Islet of Langerhans (tissue), 1 donor: ENCODE measurements around the gene CD63.
"Not testable (repeated sequence)": the region's sequence is repeated elsewhere in the genome, so short reads cannot be mapped to it uniquely, and the experiment has no call there.

Source experiments
- FAIRE-seq: peaks from one replicate; lab custom pipeline; 2011; peaks lifted over from hg19 to GRCh38; lab: Jason Lieb, UNC

CD63 gene, protein sequence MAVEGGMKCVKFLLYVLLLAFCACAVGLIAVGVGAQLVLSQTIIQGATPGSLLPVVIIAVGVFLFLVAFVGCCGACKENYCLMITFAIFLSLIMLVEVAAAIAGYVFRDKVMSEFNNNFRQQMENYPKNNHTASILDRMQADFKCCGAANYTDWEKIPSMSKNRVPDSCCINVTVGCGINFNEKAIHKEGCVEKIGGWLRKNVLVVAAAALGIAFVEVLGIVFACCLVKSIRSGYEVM

GRCh38 chr12:55728939-55729818 is at the start of gene CD63:
Gene CD63 (minus strand): TSS chr12:55729009. CDS start chr12:55728341, 668 bp downstream.
- FAIRE-seq = no peak

DNA sequence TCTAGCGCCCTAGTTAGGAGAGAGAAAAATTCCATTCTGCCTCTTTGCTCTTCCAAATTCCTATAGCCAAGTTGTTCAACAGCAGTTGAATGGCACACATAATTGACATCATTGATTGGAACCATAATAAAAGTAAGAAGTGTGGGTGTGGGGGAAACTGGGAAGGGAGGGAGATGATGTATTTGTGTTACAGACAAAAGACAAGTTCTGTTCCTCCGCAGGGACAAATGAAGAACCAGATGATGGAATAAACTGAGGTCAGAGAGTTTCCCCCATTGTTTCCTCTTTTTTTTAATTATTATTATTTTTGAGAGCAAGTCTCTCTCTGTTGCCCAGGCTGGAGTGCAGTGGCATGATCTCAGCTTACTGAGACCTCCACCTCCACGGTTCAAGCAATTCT is 49.0 kb upstream of the CD63 start:
- FAIRE-seq = no peak

DNA sequence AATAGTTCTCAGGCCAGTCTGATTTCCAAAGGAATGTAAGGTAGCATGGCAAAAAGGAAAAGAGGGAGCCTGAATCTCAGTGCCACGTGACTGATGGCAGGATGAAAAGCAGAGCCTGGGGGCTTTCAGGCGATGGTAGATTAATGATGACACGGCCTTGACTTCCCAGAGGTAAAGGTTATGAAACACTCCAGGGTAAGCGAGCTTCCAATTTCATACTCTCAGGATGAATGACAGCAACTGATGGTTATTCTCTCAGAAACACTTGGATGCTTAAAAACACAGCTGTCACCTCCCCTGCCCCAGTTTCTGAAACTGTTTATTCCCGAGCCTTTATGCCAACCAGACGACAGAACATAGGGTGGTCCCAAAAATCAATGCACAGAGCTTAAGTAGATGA is 42.9 kb upstream of the CD63 start:
- no peak for FAIRE-seq

DNA sequence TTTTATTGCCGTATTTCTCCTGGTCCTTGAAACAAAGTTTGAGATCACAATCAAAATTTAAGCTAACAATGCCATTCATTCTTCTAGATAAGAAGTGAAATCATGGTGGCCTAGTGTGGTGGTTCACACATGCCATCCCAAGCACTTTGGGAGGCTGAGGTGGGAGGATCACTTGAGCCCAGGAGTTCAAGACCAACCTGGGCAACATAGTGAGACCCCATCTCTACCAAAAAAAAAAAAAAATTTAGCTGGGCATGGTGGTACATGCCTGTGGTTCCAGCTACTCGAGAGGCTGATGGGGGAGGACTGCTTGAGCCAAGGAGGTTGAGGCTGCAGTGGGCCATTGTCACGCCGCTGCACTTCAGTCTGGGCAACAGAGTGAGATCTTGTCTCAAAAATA is 38.3 kb upstream of the CD63 start:
- FAIRE-seq = no peak

DNA sequence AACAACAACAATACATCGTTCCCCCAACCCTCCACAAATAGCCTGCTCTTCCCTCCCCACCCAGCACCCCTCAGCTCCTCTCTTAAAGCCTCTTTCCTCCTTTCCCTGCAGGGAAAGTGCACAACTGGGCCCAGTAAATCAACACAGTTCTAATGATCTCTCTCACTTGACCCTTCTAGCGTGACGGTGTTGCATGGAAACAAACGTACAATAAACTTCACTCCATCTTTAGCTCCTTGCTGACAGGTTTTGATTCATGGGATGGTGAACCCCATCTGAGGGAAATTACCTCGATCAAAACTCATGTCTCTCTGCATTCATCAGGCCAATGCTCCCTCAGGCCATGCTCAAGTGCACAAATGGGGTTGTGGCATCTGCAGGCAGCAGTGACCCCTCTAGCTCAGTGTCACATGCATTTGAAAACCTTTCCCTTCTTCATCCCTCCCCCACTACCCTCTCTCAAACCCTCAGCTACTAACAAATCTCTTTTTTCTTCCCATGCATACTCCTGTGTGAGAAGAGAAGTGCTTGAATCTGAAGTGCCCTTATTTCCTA is 37.0 kb upstream of the CD63 start:
- no peak for FAIRE-seq

- FAIRE-seq = no peak
Measured at GRCh38 chr12:55762646-55763045, 33.8 kb upstream of the CD63 start.

GRCh38 chr12:55760663-55761062 is 31.9 kb upstream of the CD63 start:
- FAIRE-seq = no peak

GRCh38 chr12:55758575-55758974 is 29.8 kb upstream of the CD63 start:
- not testable (repeated sequence) for FAIRE-seq

DNA sequence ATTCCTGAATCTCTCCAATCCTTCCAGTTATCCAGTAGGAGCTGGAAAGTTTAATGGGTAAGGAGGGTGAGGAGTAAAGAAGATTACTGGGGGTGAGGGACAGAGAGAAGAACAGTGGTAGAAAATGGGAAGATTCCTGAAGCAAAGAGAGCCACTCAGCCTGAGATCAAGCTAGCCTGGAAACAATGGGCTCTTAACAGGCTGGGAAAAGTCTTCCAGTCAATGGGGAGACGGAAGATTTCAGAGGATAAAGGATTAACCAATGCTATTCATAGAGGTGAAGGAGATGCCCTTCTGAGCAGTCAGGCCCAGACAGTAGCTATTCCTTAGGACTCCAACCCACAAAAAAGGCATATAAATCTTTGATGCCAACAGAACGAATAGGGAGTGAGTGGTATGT is 28.9 kb upstream of the CD63 start:
- FAIRE-seq = no peak

GRCh38 chr12:55755246-55755645 is 26.4 kb upstream of the CD63 start:
- FAIRE-seq = no peak

- FAIRE-seq = no peak
Measured at GRCh38 chr12:55748230-55748993, 19.6 kb upstream of the CD63 start.

DNA sequence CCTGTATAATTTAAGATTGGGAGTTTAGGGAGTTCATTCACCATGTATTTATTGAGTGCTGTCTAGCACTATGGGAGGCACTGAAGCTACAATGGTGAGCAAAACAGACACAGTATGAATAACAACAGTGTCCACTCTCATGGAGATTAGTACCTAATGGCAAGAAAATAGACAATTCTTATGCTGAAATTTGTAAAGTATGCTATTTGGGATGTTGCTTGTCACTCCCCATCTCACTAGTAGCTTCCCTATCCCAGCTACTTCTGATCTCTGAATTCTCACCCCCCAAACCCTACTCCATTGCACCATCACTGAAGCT is 18.1 kb upstream of the CD63 start:
- no peak for FAIRE-seq

GRCh38 chr12:55746174-55746912 is 17.5 kb upstream of the CD63 start:
- no peak for FAIRE-seq

DNA sequence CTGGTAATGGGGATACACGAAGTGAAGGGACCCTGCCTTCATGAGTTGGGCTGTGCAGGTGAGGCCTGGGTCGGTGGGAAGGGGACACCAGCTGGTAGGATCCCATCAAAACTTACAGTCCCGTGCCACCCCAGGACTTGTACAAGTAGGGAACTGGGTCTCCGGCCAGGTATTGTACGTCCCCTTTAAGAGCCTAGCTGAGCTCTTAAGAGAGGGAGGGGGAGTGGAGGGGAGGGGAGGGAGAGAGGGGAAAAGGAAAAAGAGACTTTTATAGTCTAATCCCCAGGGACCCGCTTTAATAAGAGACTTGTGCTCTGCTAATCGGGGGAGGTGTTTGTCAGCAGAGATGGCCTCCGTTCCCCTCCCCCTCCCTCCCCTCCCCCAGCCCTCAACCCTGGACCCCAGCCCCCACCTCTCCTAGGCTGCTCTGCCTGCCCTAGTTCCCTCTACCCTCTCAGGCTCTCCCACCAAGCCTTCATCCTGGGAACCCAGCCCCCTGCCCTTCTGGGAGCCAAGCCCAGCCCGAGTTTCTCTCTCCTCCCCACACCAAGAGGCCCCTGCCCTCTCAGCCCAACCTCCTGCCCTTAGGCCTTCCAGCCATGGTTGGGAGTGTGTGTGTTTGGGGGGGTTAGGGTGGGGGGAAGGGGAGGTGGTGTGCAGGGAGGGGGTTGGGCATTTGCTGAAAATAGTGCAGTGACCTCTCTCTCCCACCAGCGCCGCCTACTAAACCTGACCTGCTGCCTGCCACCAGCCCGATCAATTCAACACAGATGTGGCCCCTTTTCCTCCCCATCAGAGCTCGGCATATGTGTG is 16.8 kb upstream of the CD63 start:
- FAIRE-seq = no peak

DNA sequence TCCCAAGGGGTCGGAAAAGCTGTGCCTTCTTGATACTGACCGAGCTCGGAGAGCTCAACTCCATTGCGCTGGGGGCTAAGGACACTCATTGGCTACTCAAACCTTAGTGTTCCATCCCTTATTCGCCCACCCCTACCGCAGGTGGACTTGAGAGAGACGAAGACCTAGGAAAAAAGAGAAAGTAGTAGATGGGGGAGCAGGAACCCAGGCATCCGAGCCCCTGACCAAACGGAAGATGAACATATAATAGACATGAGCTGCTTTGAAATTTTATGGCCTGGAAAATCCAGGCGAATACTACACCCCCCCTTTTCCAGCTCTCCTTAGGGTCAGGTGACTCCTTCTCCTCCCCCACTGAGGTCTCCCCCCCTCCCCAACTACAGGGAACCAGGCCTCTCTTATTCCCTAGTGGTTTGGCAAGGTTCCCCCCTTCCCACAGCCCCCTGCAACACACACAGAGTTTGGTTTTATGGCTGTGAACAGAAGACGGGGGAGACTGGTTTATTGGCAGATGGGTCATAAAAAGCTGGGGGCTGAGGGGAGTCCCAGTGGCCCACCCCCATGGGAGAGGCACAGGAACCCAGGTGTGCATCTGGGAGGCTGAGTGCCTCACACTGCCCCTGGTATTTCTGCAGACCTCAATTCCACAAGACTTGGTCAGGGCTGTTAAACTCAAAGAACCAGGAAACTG is 15.7 kb upstream of the CD63 start:
- FAIRE-seq = no peak

DNA sequence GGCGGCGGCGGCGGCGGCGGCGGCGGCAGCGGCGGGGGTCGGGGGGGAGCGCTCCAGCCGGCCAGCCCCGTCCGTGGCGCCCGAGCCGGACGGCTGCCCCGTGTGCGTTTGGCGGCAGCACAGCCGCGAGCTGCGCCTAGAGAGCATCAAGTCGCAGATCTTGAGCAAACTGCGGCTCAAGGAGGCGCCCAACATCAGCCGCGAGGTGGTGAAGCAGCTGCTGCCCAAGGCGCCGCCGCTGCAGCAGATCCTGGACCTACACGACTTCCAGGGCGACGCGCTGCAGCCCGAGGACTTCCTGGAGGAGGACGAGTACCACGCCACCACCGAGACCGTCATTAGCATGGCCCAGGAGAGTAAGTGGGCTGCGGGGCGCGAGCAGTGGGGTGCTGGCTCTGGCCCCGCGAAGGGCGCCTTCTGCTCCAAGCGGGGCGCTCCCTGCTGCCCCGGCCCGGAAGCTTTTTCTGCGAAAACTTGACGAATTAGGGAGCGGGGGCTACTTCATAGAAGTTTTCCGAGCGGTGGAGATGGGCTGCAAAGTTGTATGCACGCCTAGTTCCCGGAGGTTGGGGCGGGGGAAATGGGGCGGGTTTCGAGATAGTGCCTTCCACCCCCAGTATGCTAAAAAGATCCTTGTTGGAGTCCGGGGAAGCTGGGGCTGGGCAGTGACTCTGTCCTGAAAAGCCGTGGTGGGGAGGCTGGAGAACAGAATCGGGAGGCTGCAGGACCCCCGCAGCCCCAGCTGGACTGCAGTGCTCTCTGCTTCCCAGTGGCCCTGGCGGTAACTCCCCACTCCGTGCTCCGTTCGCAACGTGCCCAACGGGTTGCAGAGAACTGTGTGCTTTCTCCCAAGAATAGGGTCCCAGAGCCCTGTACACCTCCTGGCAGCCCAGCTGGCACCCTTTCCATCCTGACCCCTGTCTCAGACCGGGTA is 14.9 kb upstream of the CD63 start:
- FAIRE-seq = no peak

DNA sequence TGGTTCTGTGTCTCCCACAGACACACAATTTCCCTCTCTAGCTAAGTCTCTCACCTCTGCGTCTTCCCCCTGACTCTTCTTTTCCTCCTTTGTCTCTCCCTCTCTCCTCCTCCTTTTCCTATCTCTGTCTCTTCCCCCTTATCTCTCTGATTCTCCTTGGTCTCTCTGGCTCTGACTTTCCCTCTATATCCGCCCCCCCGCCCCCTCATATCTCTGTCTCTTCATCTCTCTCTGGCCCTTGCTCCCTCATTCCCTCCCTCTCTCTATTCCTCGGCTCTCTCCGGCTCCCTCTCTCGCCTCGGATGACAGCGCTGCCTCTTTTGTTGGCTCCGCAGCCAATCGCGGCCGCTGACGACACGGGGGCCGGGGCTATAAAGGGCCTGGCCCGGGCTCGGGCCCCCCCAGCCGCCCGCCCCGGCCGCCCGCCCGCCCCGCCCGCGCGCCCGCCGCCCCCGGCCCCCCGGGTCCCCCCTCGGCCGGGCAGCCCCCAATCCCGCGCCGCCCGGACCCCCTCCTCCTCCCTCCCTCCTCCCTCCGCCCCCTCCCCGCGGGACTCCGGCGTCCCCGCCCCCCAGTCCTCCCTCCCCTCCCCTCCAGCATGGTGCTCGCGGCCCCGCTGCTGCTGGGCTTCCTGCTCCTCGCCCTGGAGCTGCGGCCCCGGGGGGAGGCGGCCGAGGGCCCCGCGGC is 14.1 kb upstream of the CD63 start, which contains the start of gene GDF11:
GDF11 (plus strand) TSS at position 404 of the 687 bp plus-strand sequence; CDS start at position 599, 195 bp downstream.
- FAIRE-seq = no peak

DNA sequence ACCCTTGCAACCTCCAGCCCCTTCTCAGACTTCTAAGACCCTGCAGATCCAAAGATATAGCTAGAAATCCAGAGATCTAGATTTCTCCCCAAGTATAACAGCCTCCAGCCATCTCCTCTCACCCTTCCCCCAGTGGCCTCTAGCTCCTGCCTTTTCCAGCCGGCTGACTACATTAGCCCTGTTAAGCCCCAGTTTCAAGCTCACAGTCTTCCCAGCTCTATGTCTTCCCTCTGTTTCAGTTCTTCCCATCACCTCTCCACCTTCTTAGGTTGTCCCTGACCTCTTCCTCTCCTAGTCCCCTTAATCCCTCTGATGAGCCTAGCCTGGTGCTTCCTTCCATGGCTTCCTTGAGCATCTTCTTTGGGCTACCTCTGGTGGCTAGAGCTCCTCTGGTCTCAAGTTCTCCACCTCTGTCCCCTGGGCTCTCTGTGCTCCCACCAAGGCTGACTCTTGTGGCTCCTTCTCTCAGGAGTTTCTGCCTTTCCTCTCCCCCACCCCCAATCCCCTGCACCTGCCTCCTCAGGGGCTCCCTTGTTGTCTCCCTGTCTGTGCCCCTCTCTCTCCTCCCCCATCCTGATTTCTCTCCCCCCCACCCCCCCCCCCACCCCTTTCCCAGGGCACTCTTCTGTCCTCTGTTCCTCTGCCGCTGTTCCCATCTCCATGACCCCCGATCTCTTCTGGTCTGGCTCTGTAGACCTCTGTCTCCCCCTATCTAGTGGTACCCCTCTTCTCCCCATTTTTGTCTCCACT is 13.3 kb upstream of the CD63 start:
- FAIRE-seq = no peak
